Endothelial cell of umbilical vein (primary cell): ENCODE measurements around the gene ZIC1. TPM values are rescaled to one million over a fixed set of nuclear protein-coding genes. Genes with fewer than 3 reads are reported as not detected.

Experiments used
- BruUV-seq: library from RNA; stranded (reverse); fragments of 400-500 nt; replicated peaks from 2 replicates; lab custom pipeline; 2021; lab: Mats Ljungman, UMichigan
- CTCF ChIA-PET: fragments of 300-600, 350-600 bp; sonication (Branson Sonifier 250); formaldehyde crosslinking; loops from one replicate; lab custom pipeline; 2021; ENCODE audit warnings: antibody characterized with exemption, inconsistent platforms; lab: Charles Lee
- POLR2A ChIA-PET: fragments of 300-600, 350-600 bp; sonication (Branson Sonifier 250); formaldehyde crosslinking; loops from one replicate; lab custom pipeline; 2021; ENCODE audit warnings: antibody characterized with exemption, inconsistent platforms; lab: Charles Lee
- DNase-seq: peaks from one replicate; pipeline ENCODE4 v3.0.0-alpha.2; 2011; ENCODE audit warnings: low read depth, low spot score
- FAIRE-seq: peaks from 2 replicates; lab custom pipeline; 2011; peaks lifted over from hg19 to GRCh38; lab: Jason Lieb, UNC
- H2AFZ ChIP-seq: 2 replicates; pipeline ENCODE4 v1.6.0; 2012; ENCODE audit warnings: low read depth, low read length, control low read depth, inconsistent platforms
- H3K27ac ChIP-seq: 2 replicates; pipeline ENCODE4 v1.5.1; 2011; ENCODE audit warnings: low read depth, mild to moderate bottlenecking, control low read depth, low read length, moderate library complexity; ENCODE audit not compliant: insufficient read depth
- H3K27me3 ChIP-seq, 2 experiments: 2 replicates each; pipeline versions ENCODE4 v1.6.0 to v1.6.1; 2011; ENCODE audit warnings: low read length in 2 of 2, mixed read lengths in 1 of 2; ENCODE audit not compliant: control insufficient read depth in 2 of 2, insufficient read depth in 2 of 2
- H3K36me3 ChIP-seq, 2 experiments: 2 replicates in 1 of 2; 3 replicates in 1 of 2; pipeline ENCODE4 v1.5.1; 2011; ENCODE audit warnings: low read length in 2 of 2, mild to moderate bottlenecking in 1 of 2, moderate library complexity in 1 of 2; ENCODE audit not compliant: control insufficient read depth in 2 of 2, insufficient read depth in 2 of 2; ENCODE audit errors: extremely low read depth in 1 of 2
- H3K4me1 ChIP-seq: 3 replicates; pipeline ENCODE4 v1.5.1; 2011; ENCODE audit warnings: mild to moderate bottlenecking, low read length; ENCODE audit not compliant: control insufficient read depth, insufficient read depth; ENCODE audit errors: extremely low read depth
- H3K4me2 ChIP-seq: 2 replicates; pipeline ENCODE4 v1.6.1; 2011; ENCODE audit warnings: low read length, control low read depth, mixed read lengths; ENCODE audit not compliant: insufficient read depth
- H3K4me3 ChIP-seq, 3 experiments: fragments of 200-600 bp in 1 of 3; sonication (generic), shearing (Covaris generic) in 1 of 3; replicated peaks in 1 of 3; 2 replicates each; pipeline ENCODE4 v1.5.1; 2011 to 2016; ENCODE audit warnings: control low read depth in 3 of 3, low read length in 3 of 3, mild to moderate bottlenecking in 2 of 3, inconsistent platforms in 1 of 3, low read depth in 1 of 3, moderate library complexity in 1 of 3; ENCODE audit not compliant: insufficient read depth in 1 of 3
- H3K79me2 ChIP-seq: 2 replicates; pipeline ENCODE4 v1.6.0; 2012; ENCODE audit warnings: low read length, inconsistent platforms; ENCODE audit not compliant: control insufficient read depth, insufficient read depth
- H3K9ac ChIP-seq: replicated peaks from 2 replicates; pipeline ENCODE3; 2011; ENCODE audit warnings: low read length, control low read depth; ENCODE audit not compliant: insufficient read depth; ENCODE audit errors: extremely low read depth
- H3K9me1 ChIP-seq: replicated peaks from 3 replicates; pipeline ENCODE4 v1.6.0; 2011; ENCODE audit warnings: mild to moderate bottlenecking, low read length; ENCODE audit not compliant: control insufficient read depth, insufficient read depth; ENCODE audit errors: extremely low read depth
- H3K9me3 ChIP-seq: replicated peaks from 2 replicates; pipeline ENCODE4 v1.5.1; 2012; ENCODE audit warnings: low read length, inconsistent platforms; ENCODE audit not compliant: control insufficient read depth, insufficient read depth
- H4K20me1 ChIP-seq: replicated peaks from 2 replicates; pipeline ENCODE3; 2011; ENCODE audit warnings: mild to moderate bottlenecking, low read length; ENCODE audit not compliant: control insufficient read depth, insufficient read depth; ENCODE audit errors: extremely low read depth
- EZH2 ChIP-seq: IDR thresholded peaks from 2 replicates; pipeline ENCODE4 v1.6.1; 2012; ENCODE audit warnings: borderline replicate concordance, low read depth, mild to moderate bottlenecking, moderate library complexity, low read length, inconsistent platforms; ENCODE audit not compliant: severe bottlenecking
- FOS ChIP-seq: IDR thresholded peaks from 2 replicates; pipeline ENCODE4 v1.6.1; 2011; ENCODE audit warnings: mild to moderate bottlenecking, low read length, moderate library complexity, borderline replicate concordance; ENCODE audit not compliant: insufficient read depth
- GATA2 ChIP-seq: IDR thresholded peaks from 2 replicates; pipeline ENCODE4 v1.7.0; 2011; ENCODE audit warnings: low read depth, mild to moderate bottlenecking, moderate library complexity, mixed read lengths, low read length; ENCODE audit not compliant: insufficient read length, insufficient read depth
- JUN ChIP-seq: IDR thresholded peaks from 2 replicates; pipeline ENCODE4 v1.6.1; 2011; ENCODE audit warnings: borderline replicate concordance, low read depth; ENCODE audit not compliant: insufficient read length, insufficient read depth
- MYC ChIP-seq: IDR thresholded peaks from one replicate; pipeline ENCODE4 v1.6.1; 2011; ENCODE audit warnings: mild to moderate bottlenecking, low read depth, low read length
- POLR2A ChIP-seq: IDR thresholded peaks from 2 replicates; pipeline ENCODE4 v1.6.1; 2012; ENCODE audit warnings: low read depth, mild to moderate bottlenecking, control low read depth, low read length
- POLR2AphosphoS5 ChIP-seq: IDR thresholded peaks from 2 replicates; pipeline ENCODE4 v1.6.1; 2012; ENCODE audit warnings: low read depth, mild to moderate bottlenecking, control low read depth, low read length, moderate library complexity; ENCODE audit not compliant: insufficient read depth
- dilution Hi-C: fragments of 300-500 bp; cut with MboI; formaldehyde crosslinking; loops from one replicate; pipeline ENCODE4 v1.15.0; 2019; ENCODE audit warnings: low sequenced_read_pairs; ENCODE audit not compliant: extremely low pct_ligation_motif_present
- intact Hi-C: fragments of 100-400 bp; cut with micrococcal nuclease; formaldehyde crosslinking; loops from one replicate; pipeline ENCODE4 v1.10.0; 2022
- polyA plus RNA-seq, 4 experiments: library from polyadenylated mRNA; depleted of rRNA in 3 of 4; stranded (reverse) in 3 of 4; unstranded in 1 of 4; fragments of >200 nt; gene quantifications; 2 replicates each; pipeline versions ENCODE4 v1.2.1 to v1.2.3, GENCODE V29; 2011 to 2012; ENCODE audit warnings: missing spikeins in 1 of 4
- total RNA-seq: library from RNA; stranded (reverse); gene quantifications from 2 replicates; pipeline ENCODE4 v1.2.3, GENCODE V29; 2021
- TF ChIP-seq, protein P1 (sequence below), 2 donors: IDR thresholded peaks; 1 replicate in 1 of 2; 2 replicates in 1 of 2; pipeline ENCODE4 v1.5.1; 2011; ENCODE audit warnings: low read length in 2 of 2, mild to moderate bottlenecking in 2 of 2, moderate library complexity in 2 of 2, control low read depth in 1 of 2, inconsistent platforms in 1 of 2, low read depth in 1 of 2; ENCODE audit not compliant: insufficient read depth in 1 of 2; ENCODE audit errors: extremely low read depth in 1 of 2
- TF ChIP-seq, protein P2 (sequence below): IDR thresholded peaks from 2 replicates; pipeline ENCODE4 v1.6.1; 2011; ENCODE audit not compliant: insufficient read depth, insufficient read length

The ZIC1 gene
- total and polyA plus RNA-seq, 2 donors (not counting 3 experiments of a cell fraction or from before 2014, with no cell fraction given), result not detected

DNA sequence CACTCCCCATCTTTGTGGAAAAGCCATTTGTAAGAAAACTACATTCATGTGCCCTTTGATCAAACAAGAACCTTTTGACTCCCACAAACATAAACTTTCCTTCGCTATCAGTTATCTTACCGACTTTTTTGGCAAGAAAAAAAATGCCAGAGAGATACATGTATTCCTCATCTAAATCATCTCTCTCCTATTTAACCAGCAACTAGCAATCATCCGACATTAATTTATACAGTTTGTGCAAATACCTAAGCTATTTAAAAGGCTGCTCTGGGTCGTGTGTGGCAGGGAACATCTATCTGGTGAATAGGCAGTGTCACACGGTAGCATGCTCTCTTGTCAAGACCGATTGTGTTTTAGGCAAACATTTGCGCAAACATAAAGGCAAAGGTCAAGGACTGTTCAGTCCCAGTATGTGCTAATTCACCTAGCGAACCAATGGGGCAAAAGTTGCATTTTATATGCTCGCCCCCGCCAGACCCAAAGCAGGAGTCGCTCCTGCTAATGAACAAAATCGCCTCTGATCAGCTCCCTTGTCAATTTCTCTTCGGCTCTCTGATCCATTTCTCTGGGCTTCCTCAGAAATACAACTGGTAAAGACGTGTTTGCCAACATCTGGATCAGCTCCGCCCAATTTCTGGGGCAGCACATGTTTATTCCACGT is 40.5 kb upstream of the ZIC1 start:
- FAIRE-seq (no peak), DNase-seq (no peak)
- Histone ChIP-seq H3K4me2 (no peak overlapping the region), H3K4me3 (no peak overlapping the region), H3K9ac (no peak overlapping the region), H4K20me1 (no peaks in the 10 kb centered on the region), H2AFZ (no peak overlapping the region), H3K9me1 (no peaks in the 10 kb centered on the region), H3K9me3 (no peaks in the 10 kb centered on the region), H3K79me2 (no peaks in the 10 kb centered on the region), H3K4me1 (no peaks in the 10 kb centered on the region), H3K27ac (no peak overlapping the region), H3K27me3 (peaks cover 85 to 97% of the 10 kb centered on the region in 2 experiments), H3K36me3 (no peaks in the 10 kb centered on the region)
- ChIA-PET CTCF (interaction anchor here (0.5 to 2.8 kb wide), 7 partner anchors 8 to 551 kb away, joined by 3 to 11 read pairs (median 3); no protein-coding TSS in a partner anchor), POLR2A (no interaction called here)
- no peak for TF ChIP-seq POLR2AphosphoS5
- no peak for TF ChIP-seq GATA2
- no peak for TF ChIP-seq JUN
- TF ChIP-seq POLR2A, result no peak
- no peak for TF ChIP-seq FOS
- TF ChIP-seq, protein P1, sequence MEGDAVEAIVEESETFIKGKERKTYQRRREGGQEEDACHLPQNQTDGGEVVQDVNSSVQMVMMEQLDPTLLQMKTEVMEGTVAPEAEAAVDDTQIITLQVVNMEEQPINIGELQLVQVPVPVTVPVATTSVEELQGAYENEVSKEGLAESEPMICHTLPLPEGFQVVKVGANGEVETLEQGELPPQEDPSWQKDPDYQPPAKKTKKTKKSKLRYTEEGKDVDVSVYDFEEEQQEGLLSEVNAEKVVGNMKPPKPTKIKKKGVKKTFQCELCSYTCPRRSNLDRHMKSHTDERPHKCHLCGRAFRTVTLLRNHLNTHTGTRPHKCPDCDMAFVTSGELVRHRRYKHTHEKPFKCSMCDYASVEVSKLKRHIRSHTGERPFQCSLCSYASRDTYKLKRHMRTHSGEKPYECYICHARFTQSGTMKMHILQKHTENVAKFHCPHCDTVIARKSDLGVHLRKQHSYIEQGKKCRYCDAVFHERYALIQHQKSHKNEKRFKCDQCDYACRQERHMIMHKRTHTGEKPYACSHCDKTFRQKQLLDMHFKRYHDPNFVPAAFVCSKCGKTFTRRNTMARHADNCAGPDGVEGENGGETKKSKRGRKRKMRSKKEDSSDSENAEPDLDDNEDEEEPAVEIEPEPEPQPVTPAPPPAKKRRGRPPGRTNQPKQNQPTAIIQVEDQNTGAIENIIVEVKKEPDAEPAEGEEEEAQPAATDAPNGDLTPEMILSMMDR (IDR thresholded peaks at IDR 0.05; ENCODE audit: extremely low read depth in 1 of 2, insufficient read depth in 1 of 2, low read depth in 1 of 2, low read length in 2 of 2), result no peak
- no peak for TF ChIP-seq MYC
- TF ChIP-seq EZH2, result no peak
- TF ChIP-seq, protein P2, sequence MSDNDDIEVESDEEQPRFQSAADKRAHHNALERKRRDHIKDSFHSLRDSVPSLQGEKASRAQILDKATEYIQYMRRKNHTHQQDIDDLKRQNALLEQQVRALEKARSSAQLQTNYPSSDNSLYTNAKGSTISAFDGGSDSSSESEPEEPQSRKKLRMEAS, result no peak
- BruUV-seq, result no TSS peak
- intact Hi-C loops (no loop called here), dilution Hi-C loops (no loop called here)
